GM12878 (cell line): ENCODE measurements around the gene TMEM33. TPM values are rescaled to one million over a fixed set of nuclear protein-coding genes. Genes with fewer than 3 reads are reported as not detected.

Experiments
- polyA plus RNA-seq, 11 experiments: library from polyadenylated mRNA; depleted of rRNA in 4 of 11; unstranded in 6 of 11; stranded (reverse) in 5 of 11; fragments of >200 nt; fragmentation: Nextera tagmentation in 4 of 11; fragmentation: Illumina TruSeq in 1 of 11; extraction: Ambion mirVana in 4 of 11; extraction: Trizol in 1 of 11; gene quantifications; 1 replicate in 1 of 11; 2 replicates in 10 of 11; pipeline versions ENCODE4 v1.2.1 to v1.2.3, GENCODE V29; 2011 to 2016; ENCODE audit warnings: inconsistent platforms in 2 of 11, missing spikeins in 2 of 11, low read depth in 1 of 11
- small RNA-seq: library from RNA; depleted of rRNA; stranded (forward); fragments of <200 nt; gene quantifications from one replicate; pipeline ENCODE3, GENCODE V24; 2014
- total RNA-seq, 4 experiments: library from RNA; depleted of rRNA in 3 of 4; stranded (reverse); fragments of >200 nt in 3 of 4; fragmentation: Illumina TruSeq in 1 of 4; extraction: Trizol in 1 of 4; gene quantifications; 2 replicates each; pipeline versions ENCODE4 v1.2.1 to v1.2.3, GENCODE V29; 2013 to 2021

The TMEM33 gene
- total and polyA plus RNA-seq, 10 of the 15 experiments (the other 5 are each of a cell fraction or from before 2014, with no cell fraction given), result 7.9 to 60.2 (median 33.4) TPM

Small RNA genes within 50 kb of the gene (small RNA-seq; reads per million reads assigned to genes)
- not detected for gene AC108210.2

Other genes with a start within 250 kb of the TMEM33 start
- gene PHOX2B, start 186.7 kb upstream of the TMEM33 start, total RNA-seq (2014; rRNA removed), result not detected in 2 replicates
- not detected in 2 replicates for gene PHOX2B, start 186.7 kb upstream of the TMEM33 start, total RNA-seq (2014; rRNA removed; fragmentation: Illumina TruSeq; extraction: Trizol)
- gene PHOX2B, start 186.7 kb upstream of the TMEM33 start, total RNA-seq (2021), result not detected in 2 replicates
- gene PHOX2B, start 186.7 kb upstream of the TMEM33 start, polyA plus RNA-seq (2011; rRNA removed), result not detected in 2 replicates
- gene PHOX2B, start 186.7 kb upstream of the TMEM33 start, polyA plus RNA-seq (2014; fragmentation: Illumina TruSeq; extraction: Trizol), result not detected in 2 replicates
- not detected for gene PHOX2B, start 186.7 kb upstream of the TMEM33 start, polyA plus RNA-seq (2014; fragmentation: Nextera tagmentation; extraction: Ambion mirVana)
- not detected in 2 replicates for gene PHOX2B, start 186.7 kb upstream of the TMEM33 start, polyA plus RNA-seq (2014; rRNA removed)
- not detected for gene PHOX2B, start 186.7 kb upstream of the TMEM33 start, polyA plus RNA-seq (2016; fragmentation: Nextera tagmentation; extraction: Ambion mirVana)
- 0.11 and 0.27 TPM in 2 replicates for gene DCAF4L1, start 46.3 kb downstream of the TMEM33 start, total RNA-seq (2014; rRNA removed)
- gene DCAF4L1, start 46.3 kb downstream of the TMEM33 start, total RNA-seq (2014; rRNA removed; fragmentation: Illumina TruSeq; extraction: Trizol), result 0.22 and 0.32 TPM in 2 replicates
- 0.13 and 0.16 TPM in 2 replicates for gene DCAF4L1, start 46.3 kb downstream of the TMEM33 start, total RNA-seq (2021)
- 0.19 and 0.27 TPM in 2 replicates for gene DCAF4L1, start 46.3 kb downstream of the TMEM33 start, polyA plus RNA-seq (2011; rRNA removed)
- gene DCAF4L1, start 46.3 kb downstream of the TMEM33 start, polyA plus RNA-seq (2014; fragmentation: Illumina TruSeq; extraction: Trizol), result 0.28 and 0.32 TPM in 2 replicates
- gene DCAF4L1, start 46.3 kb downstream of the TMEM33 start, polyA plus RNA-seq (2014; fragmentation: Nextera tagmentation; extraction: Ambion mirVana), result under 1 TPM; 0.04 to 0.06 TPM
- 0.25 and 0.27 TPM in 2 replicates for gene DCAF4L1, start 46.3 kb downstream of the TMEM33 start, polyA plus RNA-seq (2014; rRNA removed)
- under 1 TPM; 0.17 to 0.48 TPM for gene DCAF4L1, start 46.3 kb downstream of the TMEM33 start, polyA plus RNA-seq (2016; fragmentation: Nextera tagmentation; extraction: Ambion mirVana)
- 39.3 and 45.3 TPM in 2 replicates for gene SLC30A9, start 55.1 kb downstream of the TMEM33 start, total RNA-seq (2014; rRNA removed)
- 57.5 and 60.2 TPM in 2 replicates for gene SLC30A9, start 55.1 kb downstream of the TMEM33 start, total RNA-seq (2014; rRNA removed; fragmentation: Illumina TruSeq; extraction: Trizol)
- 45.6 and 48.2 TPM in 2 replicates for gene SLC30A9, start 55.1 kb downstream of the TMEM33 start, total RNA-seq (2021)
- gene SLC30A9, start 55.1 kb downstream of the TMEM33 start, polyA plus RNA-seq (2011; rRNA removed), result 51.3 and 77.2 TPM in 2 replicates
- gene SLC30A9, start 55.1 kb downstream of the TMEM33 start, polyA plus RNA-seq (2014; fragmentation: Illumina TruSeq; extraction: Trizol), result 47.6 and 62.0 TPM in 2 replicates
- 10 to 100 TPM; 12.1 to 15.4 TPM for gene SLC30A9, start 55.1 kb downstream of the TMEM33 start, polyA plus RNA-seq (2014; fragmentation: Nextera tagmentation; extraction: Ambion mirVana)
- 35.6 and 38.7 TPM in 2 replicates for gene SLC30A9, start 55.1 kb downstream of the TMEM33 start, polyA plus RNA-seq (2014; rRNA removed)
- 10 to 100 TPM; 72.5 to 75.9 TPM for gene SLC30A9, start 55.1 kb downstream of the TMEM33 start, polyA plus RNA-seq (2016; fragmentation: Nextera tagmentation; extraction: Ambion mirVana)
- gene BEND4, start 217.2 kb downstream of the TMEM33 start, total RNA-seq (2014; rRNA removed), result under 0.01 TPM in 2 replicates
- 0.04 and 0.05 TPM in 2 replicates for gene BEND4, start 217.2 kb downstream of the TMEM33 start, total RNA-seq (2014; rRNA removed; fragmentation: Illumina TruSeq; extraction: Trizol)
- 0.08 and 0.15 TPM in 2 replicates for gene BEND4, start 217.2 kb downstream of the TMEM33 start, total RNA-seq (2021)
- gene BEND4, start 217.2 kb downstream of the TMEM33 start, polyA plus RNA-seq (2011; rRNA removed), result 0.06 and 0.07 TPM in 2 replicates
- 0.02 and 0.04 TPM in 2 replicates for gene BEND4, start 217.2 kb downstream of the TMEM33 start, polyA plus RNA-seq (2014; fragmentation: Illumina TruSeq; extraction: Trizol)
- gene BEND4, start 217.2 kb downstream of the TMEM33 start, polyA plus RNA-seq (2014; fragmentation: Nextera tagmentation; extraction: Ambion mirVana), result under 1 TPM; under 0.01 to 0.02 TPM
- gene BEND4, start 217.2 kb downstream of the TMEM33 start, polyA plus RNA-seq (2014; rRNA removed), result 0.01 TPM in 2 replicates
- under 1 TPM in 1 of 2 experiments, not detected in 1; 0.08 TPM for gene BEND4, start 217.2 kb downstream of the TMEM33 start, polyA plus RNA-seq (2016; fragmentation: Nextera tagmentation; extraction: Ambion mirVana)